Lung (tissue), 12 donors: ENCODE results near the gene AGPAT2. TPM values are rescaled to one million over a fixed set of nuclear protein-coding genes. Genes with fewer than 3 reads are reported as not detected.

Experiments
- ATAC-seq: fragments of 200-7000 bp; cut with Tn5 transposase; one replicate; pipeline ENCODE4 v1.9.1; 2020; ENCODE audit warnings: moderate number of reproducible peaks; ENCODE audit not compliant: insufficient read depth, low FRiP score
- DNase-seq, 3 donors: peaks; one replicate each; pipeline ENCODE4 v3.0.0-alpha.2; 2013 to 2017
- H3K27ac ChIP-seq, 2 donors: one replicate each; pipeline ENCODE4 v1.5.1; 2013; ENCODE audit warnings: mild to moderate bottlenecking in 2 of 2, moderate library complexity in 2 of 2, control low read depth in 1 of 2, inconsistent platforms in 1 of 2, low read depth in 1 of 2, low read length in 1 of 2
- H3K27me3 ChIP-seq, 3 donors: one replicate each; pipeline ENCODE4 v1.5.1; 2013; ENCODE audit warnings: low read length in 2 of 3; ENCODE audit not compliant: control insufficient read depth in 3 of 3, insufficient read depth in 3 of 3
- H3K36me3 ChIP-seq, 4 donors: one replicate each; pipeline ENCODE4 v1.5.1; 2013; ENCODE audit warnings: low read length in 4 of 4, mild to moderate bottlenecking in 1 of 4, moderate library complexity in 1 of 4; ENCODE audit not compliant: control insufficient read depth in 4 of 4, insufficient read depth in 4 of 4
- H3K4me1 ChIP-seq, 5 donors: one replicate each; pipeline ENCODE4 v1.5.1; 2013; ENCODE audit warnings: low read length in 5 of 5, mild to moderate bottlenecking in 2 of 5, moderate library complexity in 1 of 5; ENCODE audit not compliant: control insufficient read depth in 5 of 5, insufficient read depth in 5 of 5
- H3K4me3 ChIP-seq: one replicate; pipeline ENCODE4 v1.5.1; 2013; ENCODE audit warnings: mild to moderate bottlenecking, control low read depth, moderate library complexity
- H3K9ac ChIP-seq, 2 donors: one replicate each; pipeline ENCODE4 v1.5.1; 2013; ENCODE audit warnings: low read length in 2 of 2, control low read depth in 1 of 2; ENCODE audit not compliant: insufficient read depth in 1 of 2
- H3K9me3 ChIP-seq, 4 donors: one replicate each; pipeline ENCODE4 v1.5.1; 2013; ENCODE audit warnings: low read length in 3 of 4, mild to moderate bottlenecking in 1 of 4, moderate library complexity in 1 of 4; ENCODE audit not compliant: control insufficient read depth in 4 of 4, insufficient read depth in 3 of 4
- CTCF ChIP-seq: IDR thresholded peaks from 2 replicates; pipeline ENCODE4 v1.5.1; 2012; ENCODE audit warnings: mild to moderate bottlenecking; ENCODE audit errors: control extremely low read depth, extremely low read depth
- WGBS, 2 donors: extraction: QIAGEN DNeasy Blood & Tissue Kit; methylation state at CpG; one replicate each; pipeline ENCODE4 v1.1.7; 2013; 5-methylcytosine and 5-hydroxymethylcytosine counted together
- polyA plus RNA-seq, 2 donors: library from polyadenylated mRNA; stranded (reverse); fragments of 200-250 nt; gene quantifications; one replicate each; pipeline ENCODE4 v1.2.1, GENCODE V29; 2013
- total RNA-seq, 2 donors: library from RNA; depleted of rRNA in 1 of 2; stranded (reverse); fragments of >200 nt in 1 of 2; gene quantifications; one replicate each; pipeline ENCODE4 v1.2.1, GENCODE V29; 2014 to 2021
- donor health status: control.
- donor health status: control.
- donor health status: Bipolar disorder and iron deficiency.
- donor health status: healthy.
- donor health status: DM: yes; HTN: yes; CAD: no.

The AGPAT2 gene
- total and polyA plus RNA-seq, 4 donors, result 81.7 to 277 (median 177) TPM

GRCh38 chr9:136631038-136632000 is 55.9 kb downstream of the AGPAT2 start:
- H3K27ac ChIP-seq, result no peak overlapping the region
- peak; percentile 84 for TF ChIP-seq CTCF
- no peaks in the 10 kb centered on the region for H3K27me3 ChIP-seq
- 56% methylated on average over 31 of the region's 31 CpGs for WGBS, 2 donors
- H3K9me3 ChIP-seq, result no peaks in the 10 kb centered on the region
- H3K4me1 ChIP-seq, result peaks cover 0 to 35% (median 9%) of the 10 kb centered on the region in 5 donors
- DNase-seq, result peak; percentile 81 to 87 (median 84)
- no peaks in the 10 kb centered on the region for H3K36me3 ChIP-seq
- H3K9ac ChIP-seq, result no peak overlapping the region
- no peak overlapping the region for H3K4me3 ChIP-seq
- peak; percentile 74 for ATAC-seq

GRCh38 chr9:136630662-136630992 is 56.6 kb downstream of the AGPAT2 start:
- no peak overlapping the region for H3K9ac ChIP-seq
- TF ChIP-seq CTCF, result no peak
- H3K4me3 ChIP-seq, result no peak overlapping the region
- peaks cover 0 to 35% (median 11%) of the 10 kb centered on the region in 5 donors for H3K4me1 ChIP-seq
- no peaks in the 10 kb centered on the region for H3K36me3 ChIP-seq
- no peaks in the 10 kb centered on the region for H3K9me3 ChIP-seq
- no peak overlapping the region for H3K27ac ChIP-seq
- no peak for ATAC-seq
- 71 to 72% methylated on average over 12 of the region's 12 CpGs for WGBS, 2 donors
- no peak for DNase-seq
- no peaks in the 10 kb centered on the region for H3K27me3 ChIP-seq

GRCh38 chr9:136629879-136630661 is 57.2 kb downstream of the AGPAT2 start:
- peak; percentile 50 to 72 (median 58) for DNase-seq
- no peak for ATAC-seq
- H3K9ac ChIP-seq, result no peak overlapping the region
- H3K36me3 ChIP-seq, result no peaks in the 10 kb centered on the region
- H3K27me3 ChIP-seq, result no peaks in the 10 kb centered on the region
- TF ChIP-seq CTCF, result peak; percentile 61
- no peak overlapping the region for H3K4me3 ChIP-seq
- WGBS, 2 donors, result 34 to 37% methylated on average over 19 of the region's 19 CpGs
- no peak overlapping the region for H3K27ac ChIP-seq
- H3K4me1 ChIP-seq, result peaks cover 0 to 41% (median 17%) of the 10 kb centered on the region in 5 donors
- no peaks in the 10 kb centered on the region for H3K9me3 ChIP-seq
